ENCODE results near the gene POLR2E.

POLR2E gene

GRCh38 chr19:1040476-1041271 is 54.5 kb downstream of the POLR2E start:
- Histone ChIP-seq H3K4me1 (ENCODE audit: control insufficient read depth, insufficient read depth, low read length) (peaks cover 32% of the 10 kb centered on the region), H3K36me3 (ENCODE audit: control insufficient read depth in 2 of 2, insufficient read depth in 2 of 2, low read length in 2 of 2) (peaks cover 7% of the 10 kb centered on the region in 2 donors), H3K27ac (ENCODE audit: low read length) (no peak overlapping the region), H3K4me3 (ENCODE audit: low read length in 2 of 2) (peak overlapping the region; percentile 67 to 81), H3K9me3 (ENCODE audit: control insufficient read depth in 2 of 2, low read length in 2 of 2) (no peaks in the 10 kb centered on the region), H3K27me3 (ENCODE audit: control insufficient read depth in 1 of 2, insufficient read depth in 2 of 2, low read length in 2 of 2) (peaks cover 0 to 3% of the 10 kb centered on the region in 2 donors), H3K9ac (ENCODE audit: low read length in 2 of 2) (peak overlapping the region; percentile 24 to 36)

DNA sequence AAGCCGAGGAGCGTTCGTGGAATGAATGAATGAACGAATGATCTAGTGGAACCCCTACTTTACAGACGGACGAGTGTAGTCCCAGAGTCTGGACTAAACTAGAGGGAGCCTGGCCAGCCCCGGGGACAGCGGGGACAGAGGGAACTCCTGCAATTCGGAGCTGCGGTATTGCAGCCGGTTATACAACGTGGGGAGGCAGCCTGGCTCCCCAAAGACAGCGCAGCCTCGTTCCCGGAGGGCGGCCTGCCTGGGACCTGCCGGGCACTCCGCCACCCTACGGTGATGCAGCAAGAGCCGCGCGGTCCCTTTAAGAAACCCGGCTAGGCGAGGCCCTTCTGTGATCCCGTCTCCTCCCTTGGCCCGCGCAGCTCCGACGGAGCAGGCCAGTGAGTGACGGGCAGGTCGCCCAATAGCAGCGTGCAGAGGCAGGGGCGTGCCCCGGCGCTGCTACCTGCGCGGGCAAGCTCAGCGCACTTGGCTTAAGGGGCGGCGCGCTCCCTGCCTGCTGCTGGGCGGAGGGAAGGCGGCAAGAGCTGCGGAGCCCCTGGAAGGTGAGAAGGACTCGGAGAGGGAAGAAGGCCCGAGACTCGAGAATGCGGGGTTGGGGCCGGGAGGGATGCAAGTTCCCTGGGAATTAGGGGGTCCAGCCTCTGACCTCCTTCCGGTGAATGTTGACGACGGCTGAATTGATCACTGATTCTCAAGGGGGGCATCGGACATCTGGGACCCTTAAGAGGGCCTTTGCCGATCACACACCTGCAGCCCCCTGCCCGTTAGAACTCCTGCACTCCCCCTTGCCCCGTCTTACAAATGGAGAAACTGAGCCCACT is 55.3 kb downstream of the POLR2E start, which contains the start of gene ABCA7:
Gene ABCA7 (plus strand): TSS at position 462 of the 830 bp plus-strand sequence. CDS start 1,255 bp downstream, outside the sequence.
- H3K9ac ChIP-seq (ENCODE audit: low read length in 2 of 2): peak within 1 kb of the TSS; percentile 24 to 36
- H3K27ac ChIP-seq (ENCODE audit: low read length): peak within 1 kb of the TSS; percentile 60
- H3K36me3 ChIP-seq (ENCODE audit: control insufficient read depth in 2 of 2, insufficient read depth in 2 of 2, low read length in 2 of 2): peaks cover 7 to 9% of the 10 kb centered on the region in 2 donors
- peaks cover 0 to 3% of the 10 kb centered on the region in 2 donors for H3K27me3 ChIP-seq (ENCODE audit: control insufficient read depth in 1 of 2, insufficient read depth in 2 of 2, low read length in 2 of 2)
- no peaks in the 10 kb centered on the region for H3K9me3 ChIP-seq (ENCODE audit: control insufficient read depth in 2 of 2, low read length in 2 of 2)
- peaks cover 32% of the 10 kb centered on the region for H3K4me1 ChIP-seq (ENCODE audit: control insufficient read depth, insufficient read depth, low read length)
- peak within 1 kb of the TSS; percentile 67 to 81 for H3K4me3 ChIP-seq (ENCODE audit: low read length in 2 of 2)

DNA sequence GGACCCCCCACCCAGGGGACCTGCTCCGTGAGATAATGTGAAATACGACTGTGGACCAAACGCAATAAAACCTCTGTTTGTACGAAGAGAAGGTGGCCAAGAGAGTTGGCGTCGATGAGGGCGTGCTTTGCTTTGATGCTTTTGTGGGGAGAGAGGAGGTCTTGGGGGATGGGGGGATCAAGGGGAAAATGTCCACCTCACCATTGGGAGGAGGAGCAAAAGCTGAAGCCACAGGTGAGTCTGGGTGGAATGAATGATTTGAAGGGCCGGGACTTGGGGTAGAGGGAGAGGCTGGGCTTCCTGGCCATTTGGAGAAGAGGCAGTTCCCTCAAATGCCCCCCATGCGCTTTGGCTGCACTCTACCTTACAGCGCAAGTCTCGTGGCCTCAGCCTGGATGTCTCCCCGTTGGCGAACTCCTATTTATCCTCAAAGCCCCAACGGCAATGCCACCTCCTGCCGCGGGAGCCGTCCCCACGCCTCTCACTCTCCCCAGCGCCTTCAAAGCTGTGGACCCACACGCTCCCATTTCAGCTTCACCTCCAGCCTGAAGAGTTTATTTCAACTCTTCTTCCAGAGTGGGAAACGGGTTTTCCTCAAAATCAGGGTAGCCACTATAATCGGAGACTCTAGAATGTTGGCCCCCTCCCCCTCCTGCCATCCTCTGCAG is 56.1 kb downstream of the POLR2E start:
- Histone ChIP-seq H3K36me3 (ENCODE audit: control insufficient read depth in 2 of 2, insufficient read depth in 2 of 2, low read length in 2 of 2) (peaks cover 7 to 9% of the 10 kb centered on the region in 2 donors), H3K27me3 (ENCODE audit: control insufficient read depth in 1 of 2, insufficient read depth in 2 of 2, low read length in 2 of 2) (peaks cover 0 to 3% of the 10 kb centered on the region in 2 donors), H3K9me3 (ENCODE audit: control insufficient read depth in 2 of 2, low read length in 2 of 2) (no peaks in the 10 kb centered on the region), H3K4me3 (ENCODE audit: low read length in 2 of 2) (peak overlapping the region in 1 of 2 donors; percentile 81), H3K27ac (ENCODE audit: low read length) (peak overlapping the region; percentile 60), H3K9ac (ENCODE audit: low read length in 2 of 2) (no peak overlapping the region), H3K4me1 (ENCODE audit: control insufficient read depth, insufficient read depth, low read length) (peaks cover 32% of the 10 kb centered on the region)

GRCh38 chr19:1037621-1038064 is 57.5 kb downstream of the POLR2E start:
- no peak overlapping the region for H3K27ac ChIP-seq (ENCODE audit: low read length)

More at GRCh38 chr19:1037621-1038064, 57.5 kb downstream of the POLR2E start:
- Histone ChIP-seq H3K27me3 (ENCODE audit: control insufficient read depth in 1 of 2, insufficient read depth in 2 of 2, low read length in 2 of 2) (peaks cover 0 to 3% of the 10 kb centered on the region in 2 donors), H3K4me1 (ENCODE audit: control insufficient read depth, insufficient read depth, low read length) (peaks cover 30% of the 10 kb centered on the region), H3K9me3 (ENCODE audit: control insufficient read depth in 2 of 2, low read length in 2 of 2) (no peaks in the 10 kb centered on the region), H3K9ac (ENCODE audit: low read length in 2 of 2) (no peak overlapping the region), H3K4me3 (ENCODE audit: low read length in 2 of 2) (no peak overlapping the region), H3K36me3 (ENCODE audit: control insufficient read depth in 2 of 2, insufficient read depth in 2 of 2, low read length in 2 of 2) (peaks cover 12 to 13% of the 10 kb centered on the region in 2 donors)

Measured in stomach smooth muscle (tissue), 2 donors.